ENCODE results near the gene TMEM135. TPM values are rescaled to one million over a fixed set of nuclear protein-coding genes. Genes with fewer than 3 reads are reported as not detected.
"Not testable (repeated sequence)": the region's sequence is repeated elsewhere in the genome, so short reads cannot be mapped to it uniquely, and the experiment has no call there.

TMEM135 gene
- total RNA-seq, 2 donors from 2014 or later, result 23.0 to 40.3 TPM

- H3K9me3 Mint-ChIP-seq, result no peaks in the 10 kb centered on the region
Measured at GRCh38 chr11:87006035-87006434, 31.7 kb upstream of the TMEM135 start.

GRCh38 chr11:87007963-87008362, 29.8 kb upstream of the TMEM135 start:
- Mint-ChIP-seq H3K27me3 (peaks cover 5 to 12% of the 10 kb centered on the region in 2 donors), H3K27ac (no peak overlapping the region), H3K4me1 (ENCODE audit: low read depth in 2 of 2) (no peaks in the 10 kb centered on the region), H3K9me3 (no peaks in the 10 kb centered on the region), H3K4me3 (no peak overlapping the region), H3K36me3 (no peaks in the 10 kb centered on the region)
- no peak for ATAC-seq
- DNase-seq (ENCODE audit: low spot score), result no peak

More at GRCh38 chr11:87006035-87006434, 31.7 kb upstream of the TMEM135 start:
- Mint-ChIP-seq H3K36me3 (no peaks in the 10 kb centered on the region), H3K4me1 (ENCODE audit: low read depth in 2 of 2) (no peaks in the 10 kb centered on the region), H3K4me3 (no peak overlapping the region), H3K27me3 (peaks cover 8 to 12% of the 10 kb centered on the region in 2 donors), H3K27ac (no peak overlapping the region)
- DNase-seq (ENCODE audit: low spot score) (no peak), ATAC-seq (no peak)

GRCh38 chr11:87012089-87012488, 25.6 kb upstream of the TMEM135 start:
- no peaks in the 10 kb centered on the region for H3K36me3 Mint-ChIP-seq
- ATAC-seq (no peak), DNase-seq (ENCODE audit: low spot score) (no peak)
- H3K4me3 Mint-ChIP-seq, result no peak overlapping the region
- peaks cover 5 to 9% of the 10 kb centered on the region in 2 donors for H3K27me3 Mint-ChIP-seq
- H3K4me1 Mint-ChIP-seq (ENCODE audit: low read depth in 2 of 2), result no peaks in the 10 kb centered on the region
- no peak overlapping the region for H3K27ac Mint-ChIP-seq
- no peaks in the 10 kb centered on the region for H3K9me3 Mint-ChIP-seq

GRCh38 chr11:87012673-87013072, 25.1 kb upstream of the TMEM135 start:
- no peak for DNase-seq (ENCODE audit: low spot score)
- Mint-ChIP-seq H3K9me3 (no peaks in the 10 kb centered on the region), H3K27ac (no peak overlapping the region), H3K4me3 (no peak overlapping the region), H3K36me3 (no peaks in the 10 kb centered on the region), H3K4me1 (ENCODE audit: low read depth in 2 of 2) (no peaks in the 10 kb centered on the region), H3K27me3 (peaks cover 3 to 5% of the 10 kb centered on the region in 2 donors)
- ATAC-seq, result no peak

- Mint-ChIP-seq H3K36me3 (no peaks in the 10 kb centered on the region), H3K4me3 (no peak overlapping the region), H3K9me3 (no peaks in the 10 kb centered on the region), H3K27ac (no peak overlapping the region), H3K4me1 (ENCODE audit: low read depth in 2 of 2) (peaks cover 0 to 4% of the 10 kb centered on the region in 2 donors), H3K27me3 (peaks cover 0 to 4% of the 10 kb centered on the region in 2 donors)
- no peak for DNase-seq (ENCODE audit: low spot score)
- ATAC-seq, result no peak
Measured at GRCh38 chr11:87013912-87014825, 23.6 kb upstream of the TMEM135 start.

GRCh38 chr11:87015645-87016044, 22.1 kb upstream of the TMEM135 start:
- Mint-ChIP-seq H3K36me3 (no peaks in the 10 kb centered on the region), H3K27ac (no peak overlapping the region), H3K27me3 (no peaks in the 10 kb centered on the region), H3K4me1 (ENCODE audit: low read depth in 2 of 2) (peaks cover 0 to 4% of the 10 kb centered on the region in 2 donors), H3K4me3 (no peak overlapping the region), H3K9me3 (no peaks in the 10 kb centered on the region)
- no peak for ATAC-seq
- DNase-seq (ENCODE audit: low spot score), result no peak

GRCh38 chr11:87019613-87020271, 18.0 kb upstream of the TMEM135 start:
- H3K9me3 Mint-ChIP-seq, result no peaks in the 10 kb centered on the region
- H3K4me3 Mint-ChIP-seq, result no peak overlapping the region
- peaks cover 14% of the 10 kb centered on the region in 2 donors for H3K27me3 Mint-ChIP-seq
- H3K4me1 Mint-ChIP-seq (ENCODE audit: low read depth in 2 of 2), result peaks cover 0 to 4% of the 10 kb centered on the region in 2 donors
- ATAC-seq, result no peak
- no peak overlapping the region for H3K27ac Mint-ChIP-seq
- no peak for DNase-seq (ENCODE audit: low spot score)
- H3K36me3 Mint-ChIP-seq, result no peaks in the 10 kb centered on the region

GRCh38 chr11:87020336-87020735, 17.4 kb upstream of the TMEM135 start:
- Mint-ChIP-seq H3K4me1 (ENCODE audit: low read depth in 2 of 2) (peaks cover 0 to 4% of the 10 kb centered on the region in 2 donors), H3K4me3 (no peak overlapping the region), H3K9me3 (no peaks in the 10 kb centered on the region), H3K27ac (no peak overlapping the region), H3K27me3 (peaks cover 16 to 18% of the 10 kb centered on the region in 2 donors), H3K36me3 (no peaks in the 10 kb centered on the region)
- ATAC-seq (no peak), DNase-seq (ENCODE audit: low spot score) (no peak)

- DNase-seq (ENCODE audit: low spot score) (no peak), ATAC-seq (no peak)
- Mint-ChIP-seq H3K27me3 (peaks cover 18 to 24% of the 10 kb centered on the region in 2 donors), H3K27ac (no peak overlapping the region), H3K4me1 (ENCODE audit: low read depth in 2 of 2) (peaks cover 0 to 4% of the 10 kb centered on the region in 2 donors), H3K9me3 (no peaks in the 10 kb centered on the region), H3K4me3 (no peak overlapping the region), H3K36me3 (no peaks in the 10 kb centered on the region)
Measured at GRCh38 chr11:87020764-87021365, 16.9 kb upstream of the TMEM135 start.

GRCh38 chr11:87022254-87022653, 15.5 kb upstream of the TMEM135 start:
- peaks cover 0 to 4% of the 10 kb centered on the region in 2 donors for H3K4me1 Mint-ChIP-seq (ENCODE audit: low read depth in 2 of 2)
- peaks cover 22 to 31% of the 10 kb centered on the region in 2 donors for H3K27me3 Mint-ChIP-seq

GRCh38 chr11:87022738-87023137, 15.0 kb upstream of the TMEM135 start:
- no peak for DNase-seq (ENCODE audit: low spot score)
- Mint-ChIP-seq H3K36me3 (no peaks in the 10 kb centered on the region), H3K27me3 (peaks cover 22 to 31% of the 10 kb centered on the region in 2 donors), H3K4me1 (ENCODE audit: low read depth in 2 of 2) (peaks cover 0 to 4% of the 10 kb centered on the region in 2 donors), H3K4me3 (no peak overlapping the region), H3K9me3 (no peaks in the 10 kb centered on the region), H3K27ac (no peak overlapping the region)
- no peak for ATAC-seq

More at GRCh38 chr11:87022254-87022653, 15.5 kb upstream of the TMEM135 start:
- Mint-ChIP-seq H3K9me3 (no peaks in the 10 kb centered on the region), H3K36me3 (no peaks in the 10 kb centered on the region), H3K27ac (no peak overlapping the region), H3K4me3 (no peak overlapping the region)
- ATAC-seq, result peak in 1 of 2 donors; percentile 43
- no peak for DNase-seq (ENCODE audit: low spot score)

GRCh38 chr11:87026415-87026814, 11.3 kb upstream of the TMEM135 start:
- H3K27ac Mint-ChIP-seq, H3K36me3 Mint-ChIP-seq, H3K4me3 Mint-ChIP-seq: not testable (repeated sequence)

GRCh38 chr11:87030458-87031054, 7.2 kb upstream of the TMEM135 start:
- no peak for ATAC-seq
- H3K27me3 Mint-ChIP-seq, result peaks cover 8 to 10% of the 10 kb centered on the region in 2 donors
- no peaks in the 10 kb centered on the region for H3K9me3 Mint-ChIP-seq
- H3K4me3 Mint-ChIP-seq, result no peak overlapping the region
- no peak for DNase-seq (ENCODE audit: low spot score)
- H3K36me3 Mint-ChIP-seq, result no peaks in the 10 kb centered on the region
- peaks cover 6 to 7% of the 10 kb centered on the region in 2 donors for H3K4me1 Mint-ChIP-seq (ENCODE audit: low read depth in 2 of 2)
- no peak overlapping the region for H3K27ac Mint-ChIP-seq

More at GRCh38 chr11:87026415-87026814, 11.3 kb upstream of the TMEM135 start:
- not testable (repeated sequence) for DNase-seq (ENCODE audit: low spot score); H3K9me3 Mint-ChIP-seq; ATAC-seq; H3K4me1 Mint-ChIP-seq (ENCODE audit: low read depth in 2 of 2)
- H3K27me3 Mint-ChIP-seq, result peaks cover 22 to 31% of the 10 kb centered on the region in 2 donors

Measured in natural killer cell treated with Interleukin-12 subunit alpha and Interleukin-12 subunit beta and Interleukin-15 and Interleukin-18, amount 100 ng/mL, for 72 hours (primary cell).